Forelimb muscle (tissue), 1 donor: ENCODE results near the gene PKNOX2. TPM values are rescaled to one million over a fixed set of nuclear protein-coding genes. Genes with fewer than 3 reads are reported as not detected.

Experiments used
- DNase-seq: peaks from one replicate; pipeline ENCODE4 v3.0.0-alpha.2; 2013; ENCODE audit warnings: low read depth
- polyA plus RNA-seq: library from polyadenylated mRNA; unstranded; fragments of 120-200 nt; gene quantifications from one replicate; pipeline ENCODE4 v1.2.1, GENCODE V29; 2013; ENCODE audit not compliant: insufficient read length

PKNOX2 gene
- polyA plus RNA-seq, 1 donor: 27.6 TPM

DNA sequence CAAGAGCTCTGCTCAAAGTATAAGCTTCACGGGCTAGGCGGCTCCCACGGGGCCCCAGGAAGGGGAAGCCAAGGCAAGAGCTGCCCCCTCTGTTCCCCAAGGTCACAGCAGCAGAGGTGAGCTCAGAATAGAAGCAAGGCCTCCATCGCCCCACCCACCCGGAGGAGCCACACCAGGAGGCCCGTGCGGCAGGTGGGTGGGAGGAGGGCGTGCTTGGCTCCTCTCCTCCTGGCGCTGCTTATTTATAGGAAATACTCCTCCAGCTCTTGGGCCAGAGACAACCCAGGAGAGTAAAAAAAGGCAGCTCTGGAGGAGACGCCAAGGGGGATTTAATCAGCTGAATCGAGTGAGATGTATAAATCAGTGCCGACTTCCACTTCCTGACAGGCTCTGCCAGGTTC, 243.8 kb downstream of the PKNOX2 start:
- no peak for DNase-seq

DNA sequence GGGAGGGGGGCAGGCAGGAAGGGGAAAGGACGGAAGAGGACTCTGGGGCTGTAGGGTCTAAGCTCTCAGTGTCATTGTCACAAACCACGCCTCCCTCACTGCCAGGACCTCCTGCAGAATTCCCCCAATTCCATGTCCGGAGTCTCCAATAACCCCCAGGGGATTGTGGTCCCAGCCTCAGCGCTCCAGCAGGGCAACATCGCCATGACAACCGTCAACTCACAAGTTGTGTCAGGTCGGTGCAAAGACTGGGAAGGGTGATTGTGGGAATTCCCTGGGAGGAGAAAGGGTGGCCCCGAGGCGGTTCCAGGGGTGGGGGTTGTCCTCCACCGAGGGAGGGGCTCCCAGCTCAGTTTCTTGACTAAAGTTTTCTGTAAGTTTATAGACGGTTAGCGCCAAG, 245.5 kb downstream of the PKNOX2 start:
- DNase-seq: no peak

DNA sequence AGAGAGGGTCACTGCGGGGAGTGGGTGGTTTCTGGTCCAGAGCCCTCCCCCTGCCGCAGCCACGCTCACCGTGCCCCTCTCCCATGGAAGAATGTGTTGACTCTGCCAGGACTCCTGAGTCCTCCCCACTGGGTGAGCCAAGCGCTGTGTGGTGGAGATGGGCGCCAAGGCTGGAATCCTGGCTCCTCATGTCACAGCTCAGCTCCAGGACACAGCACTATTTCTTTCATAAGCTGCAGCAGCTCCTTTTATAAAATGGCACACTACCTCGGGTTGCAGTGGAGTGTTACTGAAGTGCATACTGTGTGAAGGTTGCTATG, 247.6 kb downstream of the PKNOX2 start:
- no peak for DNase-seq

DNA sequence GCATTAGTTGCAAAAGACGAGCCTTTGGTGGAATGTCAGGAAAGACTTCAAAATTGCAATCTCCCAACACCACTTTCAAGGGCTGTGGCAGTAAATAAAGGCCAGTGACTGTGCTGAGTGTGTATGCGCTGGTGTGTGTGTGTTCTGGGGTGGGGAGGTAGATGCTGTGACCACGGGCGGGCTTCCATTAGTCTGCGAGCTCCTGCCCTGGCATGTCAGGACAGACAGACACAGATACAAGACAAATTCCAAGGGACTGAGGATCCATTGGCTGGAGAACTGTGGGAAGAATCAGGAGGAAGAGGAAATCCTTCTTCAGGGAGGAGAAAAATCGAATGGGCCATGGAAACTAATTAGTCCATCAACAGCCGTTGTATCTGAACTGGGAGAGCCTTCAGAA, 248.0 kb downstream of the PKNOX2 start:
- DNase-seq: no peak

DNA sequence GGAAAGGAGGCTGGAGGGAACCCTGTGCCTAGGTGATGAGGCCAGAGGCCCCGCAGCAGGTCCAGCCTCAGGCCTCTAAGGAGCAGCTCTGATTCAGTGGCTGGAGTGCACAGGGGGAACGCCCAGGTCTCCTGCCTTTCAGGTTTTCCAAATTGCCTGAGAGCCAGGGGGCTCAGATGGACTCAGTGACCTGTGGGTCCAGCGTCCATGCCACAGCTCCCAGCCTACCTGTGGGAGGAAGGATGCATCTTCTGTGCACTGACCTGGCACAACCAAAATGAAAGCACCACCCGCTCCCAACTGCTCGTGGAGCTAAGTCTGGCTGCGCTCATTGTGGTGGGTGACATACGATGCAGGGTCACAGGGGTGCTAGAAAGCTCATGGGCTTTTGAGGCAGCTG, 248.7 kb downstream of the PKNOX2 start:
- no peak for DNase-seq

DNA sequence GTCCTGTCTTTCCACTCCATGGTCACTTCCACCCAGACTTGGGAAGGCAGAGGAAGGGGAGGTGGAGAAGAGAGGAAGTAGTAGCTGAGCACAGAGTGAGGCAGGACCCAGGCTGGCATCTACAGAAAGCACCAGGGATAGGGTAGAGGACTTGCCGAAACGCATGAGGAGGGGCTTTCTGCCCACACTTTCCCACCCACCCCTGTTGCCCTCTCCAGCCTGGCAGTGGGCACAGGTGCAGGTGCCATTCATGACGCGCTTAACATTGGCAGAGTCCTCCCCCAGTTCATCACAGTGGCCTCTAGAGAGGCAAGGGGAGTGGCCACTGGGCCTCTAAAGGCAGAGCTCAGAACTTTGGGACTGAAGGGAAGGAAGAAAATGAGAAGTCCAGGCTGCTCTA, 249.6 kb downstream of the PKNOX2 start:
- no peak for DNase-seq

DNA sequence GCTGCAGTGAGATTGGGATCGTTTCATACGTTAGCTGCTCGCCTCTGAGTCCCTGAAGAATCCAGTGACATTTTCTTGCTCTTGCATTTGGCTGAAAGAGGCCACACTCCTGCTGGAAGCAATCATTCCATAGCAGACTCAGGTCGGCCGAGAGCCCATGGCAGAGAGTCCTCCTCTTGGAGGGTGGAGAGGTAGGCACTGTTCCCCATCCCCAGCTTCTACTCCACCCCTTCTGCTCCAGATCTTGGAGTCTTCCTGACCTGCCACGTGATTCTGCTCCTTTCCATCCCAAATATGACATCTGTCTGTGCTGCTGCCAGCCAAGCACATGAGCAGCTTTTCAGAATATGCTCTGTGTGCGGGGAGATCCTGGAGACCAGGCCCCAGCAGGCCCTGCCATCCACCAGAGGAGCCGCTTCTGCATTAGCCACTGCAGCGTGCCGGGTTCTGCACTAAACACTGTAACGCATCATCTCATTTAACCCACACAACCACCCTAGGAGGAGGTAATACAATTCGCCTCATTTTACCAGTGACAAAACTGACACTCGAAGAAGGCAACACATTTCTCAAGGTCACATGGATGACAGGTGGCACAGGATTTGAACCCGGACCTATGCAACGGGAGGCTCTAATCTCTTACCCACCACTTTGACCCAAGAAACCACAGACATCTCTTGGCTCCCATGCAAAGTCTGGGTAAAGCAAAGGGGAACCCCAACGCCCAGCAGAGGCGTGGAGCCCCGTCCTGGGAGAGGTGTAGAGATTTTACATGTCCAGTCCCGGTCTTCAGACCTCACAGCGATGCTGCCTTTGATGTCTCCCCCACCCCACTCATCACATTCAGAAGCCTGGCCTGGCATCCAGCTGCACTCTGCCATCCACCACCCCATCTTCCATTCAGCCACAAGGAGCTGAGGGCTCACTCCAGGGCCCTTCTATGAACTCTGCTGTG, 252.7 kb downstream of the PKNOX2 start:
- DNase-seq: no peak

DNA sequence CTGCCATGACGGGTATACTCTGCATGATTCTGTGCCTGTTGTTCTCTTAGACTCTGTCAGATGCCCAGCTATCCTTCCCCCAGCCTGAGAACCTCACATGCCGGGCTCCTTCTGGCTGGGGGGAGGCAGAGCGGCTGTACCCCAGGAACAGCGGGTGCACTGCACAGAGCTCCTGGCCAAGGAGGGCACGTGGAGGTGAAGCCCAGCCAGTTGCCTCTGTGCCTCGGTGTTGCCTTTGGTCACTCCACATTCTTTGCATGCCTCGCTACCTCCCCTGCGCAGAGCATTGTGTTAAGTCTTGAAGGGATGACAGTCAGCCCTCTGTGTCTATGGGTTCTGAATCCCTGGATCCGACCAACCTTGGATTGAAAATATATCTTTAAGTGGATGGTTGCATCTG, 253.8 kb downstream of the PKNOX2 start:
- no peak for DNase-seq

DNA sequence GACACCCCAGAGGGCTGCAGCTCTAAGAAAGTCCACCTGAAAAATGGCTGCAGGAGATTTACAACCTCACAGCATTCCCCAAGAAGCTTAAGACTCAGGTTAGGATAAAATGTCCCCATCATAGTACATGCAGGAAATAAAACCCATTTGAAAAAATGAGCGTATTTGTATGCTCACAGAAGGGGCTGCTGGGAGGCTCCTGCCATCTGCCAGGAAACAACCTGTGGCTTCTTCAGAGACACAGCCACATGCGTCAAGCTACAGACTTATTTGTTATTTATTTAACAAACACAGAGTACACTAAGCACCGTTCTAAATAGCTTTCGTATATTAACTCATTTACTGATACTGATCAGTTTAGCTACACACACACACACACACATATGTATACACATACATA, 258.1 kb downstream of the PKNOX2 start:
- no peak for DNase-seq

DNA sequence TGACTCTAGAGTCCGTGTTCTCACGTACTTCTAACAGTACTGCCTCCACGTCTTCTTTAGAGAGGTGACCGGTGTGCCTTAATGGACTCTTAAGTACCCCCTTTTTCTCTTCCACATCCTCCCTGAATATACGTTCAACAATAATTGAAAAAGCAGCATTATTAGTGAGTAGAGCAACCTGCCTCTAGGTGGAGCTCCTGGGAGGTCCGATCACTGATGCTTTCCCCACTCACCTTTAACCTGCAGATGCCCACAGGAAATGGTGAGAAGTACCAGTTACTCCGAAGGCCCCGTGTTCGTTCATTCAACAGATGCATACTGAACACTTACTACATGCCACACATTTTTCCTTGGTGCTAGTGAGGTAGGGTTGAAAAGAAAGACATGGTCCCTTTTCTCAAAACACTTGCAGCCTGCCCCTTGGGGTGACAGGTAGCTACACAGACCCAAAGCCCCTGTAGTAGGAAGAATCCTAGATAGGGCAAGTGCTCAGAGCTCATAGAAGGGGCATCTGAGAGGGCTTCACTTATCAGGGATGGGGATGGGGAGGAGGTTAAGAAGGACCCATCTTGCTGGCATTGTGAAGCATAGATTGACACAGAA, 258.8 kb downstream of the PKNOX2 start:
- DNase-seq: no peak

DNA sequence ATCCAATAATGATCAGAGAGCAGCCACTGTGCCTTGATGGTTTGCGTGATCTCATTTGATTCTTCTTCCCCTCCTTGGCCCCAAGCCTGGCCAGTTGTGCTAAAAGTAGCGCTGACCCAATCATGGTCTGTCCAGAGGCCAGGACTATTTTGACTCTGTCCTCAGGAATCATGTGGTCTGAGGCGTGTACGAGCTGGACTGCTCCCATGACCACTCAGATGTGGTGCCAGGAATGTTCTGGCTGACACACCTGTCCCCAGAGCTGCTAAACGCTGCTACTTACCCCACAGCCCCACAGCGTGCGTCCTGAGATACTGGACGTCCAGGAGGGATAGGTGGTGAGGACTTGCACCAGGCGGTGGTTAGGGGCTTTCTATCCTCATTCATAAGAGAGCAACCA, 261.1 kb downstream of the PKNOX2 start:
- no peak for DNase-seq

DNA sequence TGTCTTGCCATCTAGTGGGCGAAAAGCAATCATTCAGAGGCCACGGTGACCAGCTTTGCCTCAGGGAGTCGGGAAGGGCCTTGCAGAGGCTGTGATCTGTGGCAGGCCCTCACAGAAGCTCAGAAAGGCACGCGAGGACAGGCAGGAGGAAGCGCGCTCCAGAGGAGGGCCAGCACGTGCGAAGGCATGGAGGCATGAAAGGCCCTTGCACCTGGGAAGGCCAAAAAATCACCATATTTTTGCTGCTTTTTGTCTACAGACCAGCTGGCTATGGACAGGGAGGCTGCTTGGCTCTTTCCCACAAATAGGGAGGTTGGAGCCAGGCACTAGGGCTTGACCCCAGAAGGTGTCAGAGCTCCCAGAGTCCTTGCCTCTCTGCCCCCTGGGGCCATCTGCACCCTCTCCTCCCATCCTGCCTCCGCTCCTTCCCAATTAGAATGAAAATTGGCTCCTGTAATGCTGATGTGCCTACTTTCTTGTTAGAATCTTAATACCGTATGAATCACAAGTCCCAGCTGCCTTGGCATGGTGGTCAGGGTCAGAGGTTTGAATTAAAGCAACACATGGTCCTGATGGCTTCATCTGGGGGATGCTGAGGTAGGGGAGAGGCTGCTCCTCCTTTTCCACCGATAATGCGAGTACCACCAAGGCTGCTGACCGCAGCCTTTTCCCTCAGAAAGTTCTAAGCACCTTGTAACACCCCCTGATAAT, 262.4 kb downstream of the PKNOX2 start:
- no peak for DNase-seq

DNA sequence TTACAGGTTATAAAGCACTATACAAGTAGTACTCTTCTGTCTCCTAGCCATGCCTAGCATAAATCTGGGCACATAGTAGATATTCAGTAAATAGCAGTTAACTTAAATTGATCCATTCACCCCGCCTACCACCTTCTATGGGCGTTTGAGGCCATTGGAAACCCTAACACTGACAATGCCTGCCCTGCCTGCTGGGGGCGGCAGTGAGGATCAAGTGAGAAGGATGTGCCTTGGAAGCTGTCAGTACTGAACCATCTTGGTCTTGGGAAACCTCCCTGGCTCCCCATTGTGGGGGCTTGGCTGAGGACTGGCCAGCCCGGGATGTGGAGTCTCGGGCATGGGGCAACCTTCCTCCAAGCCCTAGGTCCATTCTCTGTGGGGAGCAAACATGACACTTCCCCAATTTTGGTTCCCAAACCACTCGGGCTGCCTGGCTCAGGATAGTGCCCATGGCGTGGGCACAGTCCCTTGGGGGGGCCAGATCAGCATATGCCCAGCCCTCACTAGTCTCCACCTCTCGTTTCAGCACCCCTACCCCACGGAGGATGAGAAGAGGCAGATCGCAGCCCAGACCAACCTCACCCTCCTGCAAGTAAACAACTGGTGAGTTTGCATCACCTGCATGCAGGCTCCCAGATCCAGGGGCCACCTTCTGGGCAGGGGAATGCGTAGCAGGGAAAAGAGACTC, 264.1 kb downstream of the PKNOX2 start:
- no peak for DNase-seq

DNA sequence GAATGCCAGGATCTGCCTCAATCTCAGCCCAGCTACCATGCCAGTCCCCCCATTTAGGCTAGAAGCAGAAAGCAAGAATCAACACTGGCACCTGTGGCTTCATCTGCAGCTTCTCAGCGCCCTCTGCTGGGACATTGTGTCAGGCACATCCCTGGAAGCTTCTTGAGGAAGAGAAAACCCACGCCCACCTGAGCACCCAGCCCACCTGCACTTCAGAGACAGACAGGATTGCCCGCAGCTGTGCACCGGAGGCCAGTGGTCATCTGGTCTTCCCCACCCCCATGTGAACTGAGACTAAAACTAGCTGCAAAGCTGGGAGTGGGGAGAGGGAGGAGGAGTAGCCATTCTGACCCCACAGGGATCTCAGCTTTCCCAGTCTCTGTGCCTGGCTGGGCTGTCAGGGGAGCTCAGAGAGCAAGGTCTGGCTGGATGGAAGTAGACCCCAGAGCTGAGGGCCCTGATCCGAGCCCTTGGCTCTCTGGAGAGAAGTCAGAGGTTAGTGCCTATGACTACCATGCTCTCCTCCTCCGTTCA, 264.7 kb downstream of the PKNOX2 start:
- DNase-seq: no peak

DNA sequence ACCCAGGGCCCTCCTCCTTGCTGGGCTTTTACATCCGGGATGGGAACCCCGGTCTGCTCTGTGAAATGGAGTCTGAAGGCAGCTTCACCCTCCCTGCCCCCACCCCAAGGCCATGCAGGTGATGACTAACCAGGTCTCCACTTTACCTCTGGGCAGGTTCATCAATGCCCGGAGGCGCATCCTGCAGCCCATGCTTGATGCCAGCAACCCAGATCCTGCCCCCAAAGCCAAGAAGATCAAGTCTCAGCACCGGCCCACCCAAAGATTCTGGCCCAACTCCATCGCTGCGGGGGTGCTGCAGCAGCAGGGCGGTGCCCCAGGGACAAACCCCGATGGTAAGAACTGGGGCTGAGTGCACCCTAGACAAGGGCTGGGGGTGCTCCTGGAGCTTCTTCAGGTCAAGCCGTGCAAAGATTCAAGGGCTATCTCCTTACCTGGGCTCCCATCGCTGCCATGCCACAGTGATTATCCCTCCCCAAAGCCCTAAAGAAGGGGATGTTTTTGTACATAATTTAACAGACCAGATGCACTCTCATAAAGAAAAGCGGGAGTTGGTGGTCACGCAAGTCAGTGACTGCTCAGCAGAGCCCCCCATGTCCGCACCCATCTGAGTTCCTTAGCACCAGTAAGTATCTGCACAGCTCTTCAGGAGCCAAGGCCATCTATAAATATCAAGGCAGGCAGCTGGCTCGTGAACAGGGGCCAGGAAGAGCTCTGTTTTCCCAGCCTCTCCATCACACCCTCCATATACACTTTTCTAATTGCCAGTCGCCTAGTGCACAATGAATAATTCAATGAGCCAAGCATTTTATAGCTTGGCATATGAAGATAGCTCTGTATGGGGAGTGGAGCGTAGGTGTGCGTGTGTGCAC, 265.5 kb downstream of the PKNOX2 start:
- DNase-seq: no peak

DNA sequence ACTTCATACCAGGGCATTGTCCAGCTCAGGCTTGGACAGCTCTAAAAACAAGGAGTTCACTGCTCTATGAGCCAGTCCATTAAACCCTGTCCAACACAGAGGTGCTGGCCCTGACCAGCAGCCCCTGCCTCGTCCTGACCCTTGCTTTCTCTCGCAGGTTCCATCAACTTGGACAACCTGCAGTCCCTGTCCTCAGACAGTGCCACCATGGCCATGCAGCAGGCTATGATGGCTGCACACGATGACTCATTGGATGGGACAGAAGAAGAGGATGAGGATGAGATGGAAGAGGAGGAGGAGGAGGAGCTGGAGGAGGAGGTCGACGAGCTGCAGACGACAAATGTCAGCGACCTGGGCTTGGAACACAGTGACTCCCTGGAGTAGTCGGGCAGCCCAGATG, 266.5 kb downstream of the PKNOX2 start:
- DNase-seq: no peak

DNA sequence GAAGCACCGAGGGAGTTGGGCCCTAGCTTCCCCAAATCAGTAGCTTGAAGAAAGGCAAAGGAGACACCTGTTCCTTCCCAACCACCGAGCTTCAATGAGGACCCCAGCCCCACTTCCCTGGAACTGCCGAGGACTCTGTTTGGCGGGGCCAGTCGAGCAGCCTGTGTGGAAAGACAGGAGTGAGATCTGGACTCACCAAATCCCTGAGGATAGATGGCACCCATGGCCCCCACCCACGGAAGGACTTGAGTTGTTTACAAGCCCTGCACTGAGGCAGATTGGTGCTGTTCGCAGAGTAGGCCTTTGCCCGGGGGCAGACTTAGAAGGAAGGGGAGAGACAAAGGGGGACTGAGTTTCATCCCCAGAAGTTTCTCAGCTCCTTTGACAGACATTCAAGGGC, 266.9 kb downstream of the PKNOX2 start:
- DNase-seq: no peak

DNA sequence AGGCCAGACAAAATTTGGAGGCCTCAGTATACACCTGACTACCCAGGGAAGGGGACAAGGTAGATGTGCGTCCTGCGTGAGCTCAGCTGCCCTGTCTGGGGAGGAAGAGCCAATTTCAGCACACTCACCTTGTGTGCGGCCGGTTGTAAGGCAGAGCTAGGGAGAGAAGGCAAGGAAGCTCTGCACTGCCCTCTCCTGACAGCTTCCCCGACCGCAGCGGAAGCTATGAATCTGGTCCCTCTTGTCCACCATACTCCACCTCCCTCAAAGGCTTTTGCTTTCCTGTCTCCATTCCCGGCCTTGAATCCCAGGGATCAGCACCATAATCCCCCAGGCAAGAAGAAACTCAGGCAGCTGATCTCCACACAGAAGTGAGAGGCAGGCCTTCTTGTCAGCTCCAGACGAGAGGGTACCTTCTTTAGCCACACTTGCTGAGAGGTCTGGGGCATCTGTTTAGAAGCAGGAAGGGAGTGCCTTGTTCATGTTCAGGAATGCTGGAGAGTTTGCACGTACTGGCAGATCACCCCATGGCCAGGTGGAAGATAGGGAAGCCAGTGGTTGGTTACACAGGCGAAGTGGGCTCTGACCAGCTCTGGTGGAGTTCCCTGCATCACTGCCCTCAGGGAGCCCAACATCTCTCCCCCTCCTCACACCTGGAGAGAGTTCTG, 269.0 kb downstream of the PKNOX2 start:
- DNase-seq: no peak

DNA sequence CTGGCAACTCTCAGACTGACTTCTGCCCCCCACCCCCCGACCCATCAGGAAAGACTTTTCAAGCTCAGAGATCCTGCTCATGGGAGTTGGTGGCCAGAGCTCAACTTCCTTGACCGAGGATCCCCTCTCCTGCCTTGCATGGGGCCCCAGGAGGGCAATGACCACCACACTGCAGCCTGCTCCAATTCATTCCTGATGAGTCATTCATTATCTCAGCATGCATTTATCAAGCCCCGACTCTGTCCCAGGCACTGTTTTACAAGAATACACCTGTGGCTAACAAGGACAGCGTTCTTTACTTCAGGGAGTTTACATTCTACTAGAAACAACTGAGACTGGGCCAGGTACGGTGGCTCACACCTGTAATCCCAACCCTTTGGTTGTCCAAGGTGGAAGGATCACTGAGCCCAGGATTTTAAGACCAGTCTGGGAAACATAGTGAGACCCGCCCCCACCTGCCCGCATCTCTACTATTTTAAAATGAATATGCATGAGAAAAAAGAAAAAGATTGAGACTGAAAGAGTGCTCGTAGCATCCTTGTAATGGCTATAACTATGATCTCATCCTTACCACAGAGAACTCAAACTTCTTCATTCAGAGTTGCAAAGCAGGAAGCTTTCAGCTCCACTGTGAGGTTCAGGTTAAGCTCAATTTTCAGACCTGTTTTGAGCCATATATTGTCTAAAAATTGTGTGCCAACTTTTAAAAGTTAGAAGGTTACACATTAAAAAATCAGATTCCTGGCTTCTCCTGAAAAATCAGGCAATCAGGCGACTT, 271.1 kb downstream of the PKNOX2 start:
- DNase-seq: no peak
